NB4 (cell line): ENCODE measurements around the gene EFCAB6.

Experiments used
- DNase-seq: peaks from one replicate; pipeline ENCODE4 v3.0.0; 2010; ENCODE audit warnings: low read depth
- H3K4me3 ChIP-seq: one replicate; pipeline ENCODE4 v1.5.1; 2011; ENCODE audit warnings: mild to moderate bottlenecking, low read depth, low read length, moderate library complexity
- CTCF ChIP-seq: IDR thresholded peaks from one replicate; pipeline ENCODE4 v1.5.1; 2012; ENCODE audit warnings: low read depth, low read length
- MYC ChIP-seq: IDR thresholded peaks from 2 replicates; pipeline ENCODE4 v1.6.1; 2011; ENCODE audit warnings: low read depth, low read length
- POLR2A ChIP-seq: IDR thresholded peaks from 2 replicates; pipeline ENCODE4 v1.6.1; 2011; ENCODE audit warnings: mild to moderate bottlenecking; ENCODE audit not compliant: insufficient read length; ENCODE audit errors: extremely low read depth
- TF ChIP-seq, protein P1 (sequence below): IDR thresholded peaks from 2 replicates; pipeline ENCODE4 v1.6.1; 2011; ENCODE audit warnings: low read depth, low read length

The EFCAB6 gene

GRCh38 chr22:43828998-43829782 is 17.1 kb upstream of the EFCAB6 start:
- DNase-seq, result peak; percentile 49
- no peak for TF ChIP-seq POLR2A
- TF ChIP-seq, protein P1, sequence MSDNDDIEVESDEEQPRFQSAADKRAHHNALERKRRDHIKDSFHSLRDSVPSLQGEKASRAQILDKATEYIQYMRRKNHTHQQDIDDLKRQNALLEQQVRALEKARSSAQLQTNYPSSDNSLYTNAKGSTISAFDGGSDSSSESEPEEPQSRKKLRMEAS, result no peak
- no peak overlapping the region for H3K4me3 ChIP-seq

DNA sequence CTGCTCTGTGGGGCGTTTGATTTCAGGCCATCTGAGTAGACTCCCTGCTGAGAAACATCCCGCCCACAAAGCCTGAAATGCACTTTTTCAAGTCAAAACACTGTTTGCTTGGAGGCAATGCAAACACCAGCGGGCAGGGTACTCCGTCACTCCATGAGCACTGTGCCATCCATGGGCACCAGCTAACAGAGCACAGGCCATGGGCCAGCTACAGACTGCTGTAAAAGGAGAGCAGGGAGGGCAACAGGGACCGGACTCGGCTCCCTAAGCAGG is 16.6 kb upstream of the EFCAB6 start:
- no peak for DNase-seq
- no peak for TF ChIP-seq CTCF
- TF ChIP-seq, protein P1, result no peak
- H3K4me3 ChIP-seq, result no peak overlapping the region

DNA sequence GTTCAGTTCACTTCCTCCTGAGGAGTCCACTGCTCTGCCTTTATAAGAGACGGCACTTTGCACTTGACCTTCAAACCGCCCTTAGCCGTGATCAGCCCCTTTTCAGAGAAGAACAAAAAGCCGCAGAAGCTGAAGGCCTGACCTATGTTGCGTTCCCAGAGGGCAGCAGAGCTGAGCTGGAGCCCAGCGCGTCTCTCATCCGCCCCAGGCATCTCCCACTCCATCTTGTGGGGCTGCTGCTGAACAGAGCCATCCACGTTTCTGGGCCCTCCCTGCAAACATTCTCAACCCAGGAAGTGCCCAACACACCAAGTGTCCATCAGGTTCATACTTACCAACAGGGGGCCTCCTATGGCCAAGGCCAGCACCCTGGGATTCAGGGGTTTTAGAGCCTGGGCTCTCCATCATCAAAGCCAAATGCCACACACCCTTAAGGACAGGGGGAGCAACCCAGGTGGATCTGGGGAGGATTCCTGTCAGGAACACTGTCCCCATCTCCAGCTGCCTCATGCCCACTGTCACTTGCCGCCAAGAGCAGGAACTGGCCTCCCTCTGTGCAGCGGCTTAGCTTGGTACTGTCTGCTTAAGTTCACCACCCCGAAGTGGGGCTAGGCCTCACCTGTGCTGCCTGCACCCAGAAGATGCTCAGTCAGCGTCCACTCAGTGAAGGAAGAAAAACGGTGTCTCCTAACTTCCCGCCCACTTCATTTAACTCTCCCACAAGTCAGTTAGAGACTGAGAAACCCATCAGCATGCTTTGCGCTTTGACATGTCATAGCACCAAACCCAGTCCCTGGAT is 16.0 kb upstream of the EFCAB6 start:
- no peak for DNase-seq
- TF ChIP-seq MYC, result no peak
- no peak overlapping the region for H3K4me3 ChIP-seq

DNA sequence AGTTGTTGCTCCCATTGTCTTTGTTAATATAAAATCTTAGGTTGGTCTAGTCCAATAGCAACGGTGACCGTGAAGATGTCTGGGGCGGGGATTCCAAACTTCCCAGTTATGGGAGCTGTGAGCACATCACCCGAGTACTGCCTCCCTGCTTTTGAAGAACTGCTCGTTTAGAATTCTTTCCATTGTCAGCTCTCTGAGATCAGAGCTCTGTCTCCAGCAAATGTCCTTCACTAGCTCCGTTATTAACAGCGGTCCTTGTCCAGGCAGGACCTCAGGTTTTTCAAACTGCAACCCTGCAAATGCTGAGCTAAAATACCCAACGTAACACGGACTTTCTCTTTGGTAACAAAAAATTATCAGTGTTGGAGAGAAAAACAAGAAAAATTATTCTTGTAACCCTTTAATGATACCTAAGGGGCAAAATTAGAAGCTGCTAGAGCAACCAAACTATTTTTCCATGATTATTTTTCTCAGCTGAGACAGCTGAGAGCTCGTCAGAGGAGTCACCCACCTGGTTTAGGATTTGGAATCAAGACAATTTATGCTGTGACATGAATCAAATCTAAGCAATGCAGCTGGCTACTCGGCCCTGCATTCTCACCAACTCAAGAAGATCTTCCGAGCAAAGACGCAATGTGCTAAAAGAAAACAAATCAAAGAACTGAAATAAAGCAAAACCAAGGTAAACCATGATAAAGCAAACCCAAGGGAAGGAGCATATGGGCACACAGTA is 15.1 kb upstream of the EFCAB6 start:
- TF ChIP-seq POLR2A, result no peak
- TF ChIP-seq MYC, result no peak
- TF ChIP-seq, protein P1, result no peak
- no peak for TF ChIP-seq CTCF
- no peak overlapping the region for H3K4me3 ChIP-seq
- DNase-seq, result no peak

- TF ChIP-seq, protein P1, result no peak
- TF ChIP-seq CTCF (peak; percentile 17), POLR2A (no peak), MYC (no peak)
- peak; percentile 26 for DNase-seq
- H3K4me3 ChIP-seq, result no peak overlapping the region
Observed at GRCh38 chr22:43826142-43827002, 14.3 kb upstream of the EFCAB6 start.

DNA sequence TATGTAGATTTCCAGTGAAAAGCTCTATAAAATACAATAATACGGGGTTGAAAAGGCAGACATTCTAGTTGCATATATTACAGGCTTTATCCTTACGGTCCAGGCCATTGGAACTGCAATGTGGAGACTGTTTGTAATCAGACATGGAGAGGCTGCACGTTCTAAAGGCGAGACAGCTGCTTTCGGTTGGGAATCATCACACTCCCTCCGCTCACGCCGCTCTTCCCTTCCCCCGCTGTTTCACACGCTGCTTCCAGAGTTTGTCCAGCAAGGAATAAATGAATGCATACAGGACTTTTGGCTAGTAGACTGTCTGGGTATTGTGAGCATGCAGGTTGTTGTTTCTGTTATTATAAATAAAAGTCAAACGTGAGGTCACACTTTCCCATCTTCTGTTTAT is 13.5 kb upstream of the EFCAB6 start:
- no peak for TF ChIP-seq POLR2A
- TF ChIP-seq, protein P1, result no peak
- no peak for TF ChIP-seq CTCF
- no peak for TF ChIP-seq MYC
- no peak overlapping the region for H3K4me3 ChIP-seq
- no peak for DNase-seq
